ENCODE measurements around the gene IGSF9B.

The IGSF9B gene

GRCh38 chr11:133860151-133860550 is 96.6 kb downstream of the IGSF9B start (continued):
- TF ChIP-seq TSHZ2 (CRISPR knock-in tag; IDR thresholded peaks at IDR 0.05) (no peak), ZC3H10 (CRISPR knock-in tag; IDR thresholded peaks at IDR 0.05) (no peak), ZFP30 (CRISPR knock-in tag; IDR thresholded peaks at IDR 0.05) (no peak), SNAI2 (CRISPR knock-in tag; IDR thresholded peaks at IDR 0.05) (no peak), RARB (CRISPR knock-in tag; IDR thresholded peaks at IDR 0.05) (no peak)
